Tibial artery (tissue), 4 donors: ENCODE data around the gene OR13G1.
"Not testable (repeated sequence)": the region's sequence is repeated elsewhere in the genome, so short reads cannot be mapped to it uniquely, and the experiment has no call there.

ENCODE experiments used
- DNase-seq, 2 donors: peaks; one replicate each; pipeline ENCODE4 v3.0.0-alpha.2; 2019
- H3K27ac ChIP-seq, 2 donors: fragments of 200-600 bp; sonication (generic) in 1 of 2; 1 replicate in 1 of 2; 2 replicates in 1 of 2; pipeline ENCODE4 v1.5.1; 2018 to 2019; ENCODE audit warnings: mild to moderate bottlenecking in 1 of 2
- H3K27me3 ChIP-seq, 2 donors: fragments of 200-600 bp; sonication (generic) in 1 of 2; one replicate each; pipeline versions ENCODE4 v1.5.1 to v1.6.0; 2016 to 2019
- H3K36me3 ChIP-seq, 3 donors: fragments of 200-600 bp; sonication (generic) in 2 of 3; one replicate each; pipeline ENCODE4 v1.5.1; 2016 to 2019; ENCODE audit warnings: mild to moderate bottlenecking in 2 of 3
- H3K4me1 ChIP-seq, 4 donors: fragments of 200-600 bp; sonication (generic) in 2 of 4; 1 replicate in 3 of 4; 2 replicates in 1 of 4; pipeline ENCODE4 v1.5.1; 2016 to 2019
- H3K4me3 ChIP-seq, 2 donors: fragments of 200-600 bp; sonication (generic) in 1 of 2; 1 replicate in 1 of 2; 2 replicates in 1 of 2; pipeline ENCODE4 v1.5.1; 2018 to 2019; ENCODE audit warnings: mild to moderate bottlenecking in 2 of 2
- H3K9me3 ChIP-seq, 3 donors: fragments of 200-600 bp; sonication (generic) in 1 of 3; one replicate each; pipeline ENCODE4 v1.5.1; 2016 to 2019
- CTCF ChIP-seq, 2 experiments: fragments of 200-600 bp in 1 of 2; fragments of 450-650 bp in 1 of 2; IDR thresholded peaks; one replicate each; pipeline ENCODE4 v1.5.1; 2017 to 2019; ENCODE audit warnings: antibody characterized with exemption in 2 of 2, mild to moderate bottlenecking in 1 of 2, moderate library complexity in 1 of 2
- intact Hi-C: fragments of 100-400 bp; cut with DNase I; formaldehyde crosslinking; loops from one replicate; pipeline ENCODE4 v1.15.0; 2023; ENCODE audit warnings: low total_unique reads

OR13G1 gene

DNA sequence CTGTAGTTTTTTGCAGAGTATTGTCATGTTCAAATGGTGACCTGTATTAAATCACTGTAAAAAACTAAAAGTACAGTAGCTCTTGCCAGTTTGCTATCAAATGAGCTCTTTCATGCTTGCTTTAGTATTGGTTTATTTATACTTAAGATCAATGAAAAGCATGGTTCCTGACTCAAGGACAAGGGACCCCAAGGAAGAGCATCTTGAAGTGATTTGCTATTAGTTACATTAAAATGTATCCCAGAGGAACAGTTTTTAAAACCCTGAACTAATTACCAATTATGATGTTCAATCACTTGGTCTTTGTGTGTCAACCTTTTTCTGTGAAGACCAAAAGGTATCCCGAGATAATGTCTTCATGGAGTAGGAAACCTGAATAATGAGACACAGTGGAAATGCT, at the start of gene OR13G1:
Gene OR13G1, minus strand, starts transcription at position 101 of the 400 bp plus-strand sequence. CDS start 6,698 bp downstream, outside the sequence.
- H3K36me3 ChIP-seq, result no peaks in the 10 kb centered on the region
- no peak within 1 kb of the TSS for H3K27ac ChIP-seq
- intact Hi-C loops, result no loop called here
- DNase-seq, result no peak
- no peak within 1 kb of the TSS for H3K4me3 ChIP-seq
- TF ChIP-seq CTCF (IDR thresholded peaks at IDR 0.05), result no peak
- H3K27me3 ChIP-seq, result no peaks in the 10 kb centered on the region
- no peaks in the 10 kb centered on the region for H3K9me3 ChIP-seq
- no peaks in the 10 kb centered on the region for H3K4me1 ChIP-seq

GRCh38 chr1:247721222-247721621, 41.7 kb upstream of the OR13G1 start:
- Histone ChIP-seq H3K9me3 (peaks cover 0 to 6% (median 6%) of the 10 kb centered on the region in 3 donors), H3K27ac (no peak overlapping the region), H3K4me3 (no peak overlapping the region), H3K27me3 (no peaks in the 10 kb centered on the region), H3K4me1 (no peaks in the 10 kb centered on the region), H3K36me3 (no peaks in the 10 kb centered on the region)
- no peak for DNase-seq
- TF ChIP-seq CTCF (IDR thresholded peaks at IDR 0.05), result no peak
- intact Hi-C loops, result no loop called here

DNA sequence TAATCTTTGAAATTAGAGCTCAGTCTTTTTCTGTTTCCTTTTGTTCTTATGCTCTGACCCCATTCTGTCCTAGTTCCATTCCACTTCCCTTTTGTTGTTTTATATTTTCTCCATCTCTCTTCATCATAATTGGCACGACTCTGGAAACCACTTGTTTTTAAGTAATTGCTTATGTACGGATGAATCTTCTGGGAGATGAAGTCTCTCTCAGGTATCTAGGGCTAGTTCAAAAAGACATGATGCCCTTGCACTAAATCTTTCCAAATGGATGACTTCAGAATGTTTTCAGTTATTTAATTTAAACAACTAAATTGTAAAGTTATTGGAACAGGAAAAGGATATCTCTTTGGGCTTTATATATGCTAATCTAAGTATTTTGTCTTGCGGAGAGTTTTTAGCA, 37.0 kb upstream of the OR13G1 start, which contains the start of gene OR6F1:
Gene OR6F1, minus strand, starts transcription at position 101 of the 400 bp plus-strand sequence. CDS start 3,891 bp downstream, outside the sequence.
- Histone ChIP-seq H3K4me1 (no peaks in the 10 kb centered on the region), H3K9me3 (peaks cover 0 to 6% (median 6%) of the 10 kb centered on the region in 3 donors), H3K27me3 (no peaks in the 10 kb centered on the region), H3K36me3 (no peaks in the 10 kb centered on the region), H3K27ac (no peak within 1 kb of the TSS), H3K4me3 (no peak within 1 kb of the TSS)
- intact Hi-C loops, result no loop called here
- no peak for DNase-seq
- no peak for TF ChIP-seq CTCF (IDR thresholded peaks at IDR 0.05)

DNA sequence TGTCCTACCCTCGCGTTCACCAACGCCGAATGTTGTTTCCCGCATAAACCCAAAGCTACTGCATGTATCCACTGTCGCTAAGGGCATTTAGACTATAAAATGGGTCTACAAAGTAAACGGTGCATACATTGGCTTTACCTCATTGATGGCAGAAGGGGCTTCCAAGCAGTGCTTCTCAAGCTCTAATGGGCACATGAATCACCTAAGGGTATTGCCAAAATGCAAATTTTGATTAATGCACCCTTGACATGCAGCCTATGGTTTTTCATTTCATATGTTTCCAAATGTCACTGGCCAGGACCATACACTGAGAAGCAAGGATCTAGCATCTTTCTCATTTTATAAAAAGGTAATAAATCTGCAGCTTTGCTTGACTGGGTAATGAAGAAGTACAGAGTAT, 34.2 kb upstream of the OR13G1 start:
- H3K4me3 ChIP-seq, result no peak overlapping the region
- no peaks in the 10 kb centered on the region for H3K27me3 ChIP-seq
- H3K9me3 ChIP-seq, result no peaks in the 10 kb centered on the region
- H3K4me1 ChIP-seq, result no peaks in the 10 kb centered on the region
- H3K36me3 ChIP-seq, result no peaks in the 10 kb centered on the region
- intact Hi-C loops, result no loop called here
- DNase-seq, result no peak
- TF ChIP-seq CTCF (IDR thresholded peaks at IDR 0.05), result no peak
- H3K27ac ChIP-seq, result no peak overlapping the region

- intact Hi-C loops, H3K4me3 ChIP-seq: not testable (repeated sequence)
Observed at GRCh38 chr1:247710681-247711080, 31.1 kb upstream of the OR13G1 start.

DNA sequence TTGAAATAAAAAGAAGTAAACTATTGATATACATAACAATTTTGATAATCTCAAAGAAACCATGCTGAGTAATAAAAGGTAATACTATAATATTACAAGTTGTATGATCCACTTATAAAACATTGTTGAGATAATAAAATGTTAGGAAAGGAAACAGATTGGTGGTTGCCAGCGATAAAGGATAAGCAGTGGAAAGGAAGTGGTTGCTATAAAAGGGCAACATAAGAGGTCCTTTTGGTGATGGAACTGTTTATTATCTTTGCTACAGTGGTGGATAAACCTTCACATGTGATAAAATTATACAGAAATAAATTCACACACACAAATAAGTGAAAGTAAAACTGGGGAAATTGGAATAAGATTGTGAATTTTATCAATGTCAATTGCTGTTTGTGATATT, 21.8 kb upstream of the OR13G1 start:
- H3K4me1 ChIP-seq, result no peaks in the 10 kb centered on the region
- H3K4me3 ChIP-seq, result no peak overlapping the region
- no peaks in the 10 kb centered on the region for H3K27me3 ChIP-seq
- no peak overlapping the region for H3K27ac ChIP-seq
- intact Hi-C loops, result no loop called here
- H3K36me3 ChIP-seq, result no peaks in the 10 kb centered on the region
- peaks cover 0 to 6% (median 0%) of the 10 kb centered on the region in 3 donors for H3K9me3 ChIP-seq
- DNase-seq, result no peak
- no peak for TF ChIP-seq CTCF (IDR thresholded peaks at IDR 0.05)

More at GRCh38 chr1:247710681-247711080, 31.1 kb upstream of the OR13G1 start:
- H3K4me1 ChIP-seq, H3K27ac ChIP-seq, H3K9me3 ChIP-seq, H3K36me3 ChIP-seq, DNase-seq, H3K27me3 ChIP-seq: not testable (repeated sequence)
